GM21367 (cell line): Measurements from ENCODE around the gene GNAT3.

ENCODE experiments used
- ATAC-seq: cut with Tn5 transposase; IDR thresholded peaks from one replicate; pipeline ENCODE4 v1.9.1; 2021; ENCODE audit not compliant: unreplicated experiment

The GNAT3 gene

GRCh38 chr7:80467069-80467468 is 44.8 kb downstream of the GNAT3 start:
- ATAC-seq, result no peak

GRCh38 chr7:80466636-80467035 is 45.2 kb downstream of the GNAT3 start:
- no peak for ATAC-seq

- ATAC-seq, result no peak
Measured at GRCh38 chr7:80464211-80464610, 47.7 kb downstream of the GNAT3 start.

GRCh38 chr7:80463272-80463920 is 48.5 kb downstream of the GNAT3 start:
- ATAC-seq, result no peak

GRCh38 chr7:80460857-80461256 is 51.0 kb downstream of the GNAT3 start:
- no peak for ATAC-seq

GRCh38 chr7:80459776-80460510 is 51.9 kb downstream of the GNAT3 start:
- no peak for ATAC-seq

GRCh38 chr7:80458822-80459725 is 52.8 kb downstream of the GNAT3 start:
- ATAC-seq, result no peak

GRCh38 chr7:80453699-80454340 is 58.0 kb downstream of the GNAT3 start:
- no peak for ATAC-seq

GRCh38 chr7:80450621-80451308 is 61.1 kb downstream of the GNAT3 start:
- no peak for ATAC-seq

GRCh38 chr7:80449836-80450235 is 62.0 kb downstream of the GNAT3 start:
- ATAC-seq, result no peak

- no peak for ATAC-seq
Measured at GRCh38 chr7:80445351-80445750, 66.5 kb downstream of the GNAT3 start.

GRCh38 chr7:80444811-80445210 is 67.1 kb downstream of the GNAT3 start:
- no peak for ATAC-seq

GRCh38 chr7:80443325-80443724 is 68.5 kb downstream of the GNAT3 start:
- ATAC-seq, result no peak

GRCh38 chr7:80440883-80441282 is 71.0 kb downstream of the GNAT3 start:
- no peak for ATAC-seq

- no peak for ATAC-seq
Measured at GRCh38 chr7:80439894-80440821, 71.7 kb downstream of the GNAT3 start.

- ATAC-seq, result no peak
Measured at GRCh38 chr7:80435521-80435920, 76.3 kb downstream of the GNAT3 start.

- no peak for ATAC-seq
Measured at GRCh38 chr7:80434047-80434446, 77.8 kb downstream of the GNAT3 start.

- no peak for ATAC-seq
Measured at GRCh38 chr7:80432166-80432565, 79.7 kb downstream of the GNAT3 start.

GRCh38 chr7:80429181-80429580 is 82.7 kb downstream of the GNAT3 start:
- ATAC-seq, result no peak
